Endodermal cell (in vitro differentiated cells): ENCODE measurements around the gene ANKS1B. TPM values are rescaled to one million over a fixed set of nuclear protein-coding genes. Genes with fewer than 3 reads are reported as not detected.

Source experiments
- DNase-seq: peaks from one replicate; pipeline ENCODE4 v3.0.0-alpha.2; 2017
- H3K27ac ChIP-seq: 2 replicates; pipeline ENCODE4 v1.5.1; 2013; ENCODE audit warnings: mild to moderate bottlenecking, low read depth, low read length, moderate library complexity
- H3K27me3 ChIP-seq: 2 replicates; pipeline ENCODE4 v1.6.1; 2013; ENCODE audit warnings: mild to moderate bottlenecking, low read length, moderate library complexity; ENCODE audit not compliant: insufficient read depth, control insufficient read depth, poor library complexity, severe bottlenecking
- H3K36me3 ChIP-seq: 2 replicates; pipeline ENCODE4 v1.7.0; 2013; ENCODE audit warnings: mild to moderate bottlenecking, low read length, moderate library complexity; ENCODE audit not compliant: control insufficient read depth, insufficient read depth
- H3K4me1 ChIP-seq: one replicate; pipeline ENCODE4 v1.7.0; 2013; ENCODE audit warnings: low read length; ENCODE audit not compliant: control insufficient read depth, insufficient read depth
- H3K4me3 ChIP-seq: 2 replicates; pipeline ENCODE4 v1.5.1; 2013; ENCODE audit warnings: mild to moderate bottlenecking, low read length, moderate library complexity
- H3K9ac ChIP-seq: 2 replicates; pipeline ENCODE4 v1.6.1; 2013; ENCODE audit warnings: mild to moderate bottlenecking, low read length, moderate library complexity; ENCODE audit not compliant: poor library complexity, severe bottlenecking; ENCODE audit errors: extremely low read depth
- H3K9me3 ChIP-seq: 2 replicates; pipeline ENCODE4 v1.6.1; 2013; ENCODE audit warnings: mild to moderate bottlenecking, low read length, moderate library complexity; ENCODE audit not compliant: control insufficient read depth
- H3K27ac Mint-ChIP-seq: 2 replicates; pipeline ENCODE4 v1.8.0; 2020; ENCODE audit warnings: mixed read lengths
- H3K27me3 Mint-ChIP-seq: 2 replicates; pipeline ENCODE4 v1.8.0; 2021; ENCODE audit warnings: mild to moderate bottlenecking, mixed read lengths; ENCODE audit not compliant: insufficient read depth
- H3K36me3 Mint-ChIP-seq: 2 replicates; pipeline ENCODE4 v1.8.0; 2020; ENCODE audit warnings: low read depth, mixed read lengths
- H3K4me1 Mint-ChIP-seq: 2 replicates; pipeline ENCODE4 v1.8.0; 2020; ENCODE audit warnings: mixed read lengths
- H3K4me3 Mint-ChIP-seq: 2 replicates; pipeline ENCODE4 v1.8.0; 2020; ENCODE audit warnings: mild to moderate bottlenecking, moderate library complexity, mixed read lengths
- H3K9me3 Mint-ChIP-seq: 2 replicates; pipeline ENCODE4 v1.8.0; 2020; ENCODE audit warnings: mild to moderate bottlenecking, mixed read lengths
- WGBS, 2 experiments: methylation state at CpG; one replicate each; pipeline versions ENCODE4 v1.1.5 to v1.1.7; 2013; ENCODE audit warnings: missing lambda C conversion rate in 2 of 2, mixed read lengths in 1 of 2; ENCODE audit not compliant: insufficient coverage in 1 of 2, insufficient read length in 1 of 2; 5-methylcytosine and 5-hydroxymethylcytosine counted together
- total RNA-seq, 2 donors: library from RNA; stranded (reverse); fragmentation: NEBNext Ultra II Directional in 1 of 2; extraction: Animal tissue kit (Norgen Biotek cat#: 25700) in 1 of 2; gene quantifications; 2 replicates in 1 of 2; 3 replicates in 1 of 2; pipeline ENCODE4 v1.2.1, GENCODE V29; 2021
- TF ChIP-seq, protein P1 (sequence below): fragments of 200-600 bp; sonication (generic); conservative IDR thresholded peaks from 2 replicates; pipeline ENCODE4 v1.5.0; 2021; ENCODE audit warnings: antibody characterized with exemption, mild to moderate bottlenecking

Gene ANKS1B
- total RNA-seq, 2 donors from 2014 or later: 28.5 to 65.8 TPM

- DNase-seq: no peak
- no peaks in the 10 kb centered on the region for H3K36me3 Mint-ChIP-seq
- Histone ChIP-seq H3K4me1 (no peaks in the 10 kb centered on the region), H3K9me3 (no peaks in the 10 kb centered on the region), H3K27me3 (no peaks in the 10 kb centered on the region), H3K9ac (no peak overlapping the region), H3K4me3 (no peak overlapping the region), H3K27ac (no peak overlapping the region), H3K36me3 (no peaks in the 10 kb centered on the region)
- H3K9me3 Mint-ChIP-seq: peaks cover 4% of the 10 kb centered on the region
- H3K27me3 Mint-ChIP-seq: no peaks in the 10 kb centered on the region
- TF ChIP-seq, protein P1, sequence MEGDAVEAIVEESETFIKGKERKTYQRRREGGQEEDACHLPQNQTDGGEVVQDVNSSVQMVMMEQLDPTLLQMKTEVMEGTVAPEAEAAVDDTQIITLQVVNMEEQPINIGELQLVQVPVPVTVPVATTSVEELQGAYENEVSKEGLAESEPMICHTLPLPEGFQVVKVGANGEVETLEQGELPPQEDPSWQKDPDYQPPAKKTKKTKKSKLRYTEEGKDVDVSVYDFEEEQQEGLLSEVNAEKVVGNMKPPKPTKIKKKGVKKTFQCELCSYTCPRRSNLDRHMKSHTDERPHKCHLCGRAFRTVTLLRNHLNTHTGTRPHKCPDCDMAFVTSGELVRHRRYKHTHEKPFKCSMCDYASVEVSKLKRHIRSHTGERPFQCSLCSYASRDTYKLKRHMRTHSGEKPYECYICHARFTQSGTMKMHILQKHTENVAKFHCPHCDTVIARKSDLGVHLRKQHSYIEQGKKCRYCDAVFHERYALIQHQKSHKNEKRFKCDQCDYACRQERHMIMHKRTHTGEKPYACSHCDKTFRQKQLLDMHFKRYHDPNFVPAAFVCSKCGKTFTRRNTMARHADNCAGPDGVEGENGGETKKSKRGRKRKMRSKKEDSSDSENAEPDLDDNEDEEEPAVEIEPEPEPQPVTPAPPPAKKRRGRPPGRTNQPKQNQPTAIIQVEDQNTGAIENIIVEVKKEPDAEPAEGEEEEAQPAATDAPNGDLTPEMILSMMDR: no peak
- no peak overlapping the region for H3K27ac Mint-ChIP-seq
- 100% methylated on average over 1 of the region's 1 CpG; no CpG with 5 or more reads in 1 of the 2 experiments for WGBS, 2 experiments
- no peak overlapping the region for H3K4me3 Mint-ChIP-seq
- H3K4me1 Mint-ChIP-seq: peaks cover 21% of the 10 kb centered on the region
Observed at GRCh38 chr12:99439399-99439798, 545.3 kb downstream of the ANKS1B start.

GRCh38 chr12:99436584-99436983 lies 548.2 kb downstream of the ANKS1B start:
- H3K9me3 Mint-ChIP-seq: peaks cover 4% of the 10 kb centered on the region
- Histone ChIP-seq H3K4me3 (no peak overlapping the region), H3K4me1 (no peaks in the 10 kb centered on the region), H3K27me3 (no peaks in the 10 kb centered on the region), H3K9me3 (no peaks in the 10 kb centered on the region), H3K9ac (no peak overlapping the region), H3K36me3 (no peaks in the 10 kb centered on the region), H3K27ac (no peak overlapping the region)
- H3K4me3 Mint-ChIP-seq: no peak overlapping the region
- no peaks in the 10 kb centered on the region for H3K36me3 Mint-ChIP-seq
- DNase-seq: no peak
- TF ChIP-seq, protein P1: no peak
- no peak overlapping the region for H3K27ac Mint-ChIP-seq
- H3K27me3 Mint-ChIP-seq: no peaks in the 10 kb centered on the region
- peaks cover 21% of the 10 kb centered on the region for H3K4me1 Mint-ChIP-seq

- Mint-ChIP-seq H3K9me3 (peaks cover 4% of the 10 kb centered on the region), H3K36me3 (no peaks in the 10 kb centered on the region), H3K27me3 (no peaks in the 10 kb centered on the region), H3K4me1 (peaks cover 14% of the 10 kb centered on the region), H3K4me3 (no peak overlapping the region), H3K27ac (no peak overlapping the region)
- Histone ChIP-seq H3K27me3 (no peaks in the 10 kb centered on the region), H3K9ac (no peak overlapping the region), H3K4me1 (no peaks in the 10 kb centered on the region), H3K36me3 (no peaks in the 10 kb centered on the region), H3K4me3 (no peak overlapping the region), H3K27ac (no peak overlapping the region), H3K9me3 (no peaks in the 10 kb centered on the region)
- WGBS, 2 experiments: 100% methylated on average over 1 of the region's 1 CpG; no CpG with 5 or more reads in 1 of the 2 experiments
- TF ChIP-seq, protein P1: no peak
- no peak for DNase-seq
Observed at GRCh38 chr12:99435095-99435791, 549.5 kb downstream of the ANKS1B start.
